ENCODE data around the gene PIGQ. TPM values are rescaled to one million over a fixed set of nuclear protein-coding genes. Genes with fewer than 3 reads are reported as not detected.

The PIGQ gene
- polyA plus RNA-seq, 4 donors = 28.0 to 89.7 (median 50.2) TPM

GRCh38 chr16:533391-534123 is 36.2 kb upstream of the PIGQ start:
- DNase-seq (ENCODE audit: low read depth in 4 of 4, low spot score in 3 of 4) = no peak

DNA sequence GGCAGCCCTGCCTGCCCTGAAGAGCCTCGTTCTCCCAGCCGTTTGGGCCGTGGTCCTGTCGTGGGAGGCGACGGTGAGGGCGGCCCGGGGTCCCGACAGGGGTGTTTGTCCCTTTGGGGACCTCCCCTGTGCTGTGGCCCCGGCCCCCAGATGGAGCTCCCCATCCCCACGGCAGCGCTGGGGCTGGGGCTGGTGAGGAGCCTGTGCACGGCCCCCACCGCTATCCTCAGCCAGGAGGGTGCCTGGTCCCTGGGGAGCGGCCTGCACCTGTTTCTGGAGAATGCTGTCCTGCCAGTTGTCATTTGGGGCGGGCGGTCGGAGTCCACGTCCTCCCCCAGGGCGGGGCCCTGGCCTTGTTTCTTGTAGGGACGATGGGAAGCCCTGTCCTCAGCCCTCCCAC is 35.6 kb upstream of the PIGQ start:
- no peak for DNase-seq (ENCODE audit: low read depth in 4 of 4, low spot score in 3 of 4)

DNA sequence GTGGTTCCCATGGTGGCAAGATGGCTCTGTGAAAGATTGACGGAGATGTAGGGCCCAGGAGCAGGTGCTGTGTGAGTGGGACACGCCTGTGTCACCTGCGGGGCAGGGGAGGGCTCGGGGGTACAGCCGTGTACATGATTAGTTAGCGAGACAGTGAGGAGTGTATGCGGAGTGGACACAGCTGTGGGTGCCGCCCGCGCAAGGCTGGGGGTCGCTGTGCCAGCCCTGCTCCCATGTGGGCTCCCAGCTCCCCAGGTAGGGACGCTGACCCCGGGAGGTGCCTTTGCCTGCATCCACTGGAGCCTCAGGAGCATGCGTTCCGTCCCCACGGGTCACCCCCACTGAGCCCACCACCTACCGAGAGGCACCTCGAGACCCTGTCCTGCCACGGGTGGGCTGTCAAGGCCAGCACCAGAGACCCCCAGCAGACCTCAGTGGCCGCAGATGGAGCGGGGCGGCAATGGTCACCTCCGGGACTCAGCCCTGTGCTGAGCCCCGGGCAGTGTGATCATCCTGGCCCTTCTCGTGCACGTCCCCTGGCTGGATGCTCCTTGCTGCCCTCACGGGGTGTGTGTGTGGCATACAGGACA is 34.8 kb upstream of the PIGQ start:
- no peak for DNase-seq (ENCODE audit: low read depth in 4 of 4, low spot score in 3 of 4)

DNA sequence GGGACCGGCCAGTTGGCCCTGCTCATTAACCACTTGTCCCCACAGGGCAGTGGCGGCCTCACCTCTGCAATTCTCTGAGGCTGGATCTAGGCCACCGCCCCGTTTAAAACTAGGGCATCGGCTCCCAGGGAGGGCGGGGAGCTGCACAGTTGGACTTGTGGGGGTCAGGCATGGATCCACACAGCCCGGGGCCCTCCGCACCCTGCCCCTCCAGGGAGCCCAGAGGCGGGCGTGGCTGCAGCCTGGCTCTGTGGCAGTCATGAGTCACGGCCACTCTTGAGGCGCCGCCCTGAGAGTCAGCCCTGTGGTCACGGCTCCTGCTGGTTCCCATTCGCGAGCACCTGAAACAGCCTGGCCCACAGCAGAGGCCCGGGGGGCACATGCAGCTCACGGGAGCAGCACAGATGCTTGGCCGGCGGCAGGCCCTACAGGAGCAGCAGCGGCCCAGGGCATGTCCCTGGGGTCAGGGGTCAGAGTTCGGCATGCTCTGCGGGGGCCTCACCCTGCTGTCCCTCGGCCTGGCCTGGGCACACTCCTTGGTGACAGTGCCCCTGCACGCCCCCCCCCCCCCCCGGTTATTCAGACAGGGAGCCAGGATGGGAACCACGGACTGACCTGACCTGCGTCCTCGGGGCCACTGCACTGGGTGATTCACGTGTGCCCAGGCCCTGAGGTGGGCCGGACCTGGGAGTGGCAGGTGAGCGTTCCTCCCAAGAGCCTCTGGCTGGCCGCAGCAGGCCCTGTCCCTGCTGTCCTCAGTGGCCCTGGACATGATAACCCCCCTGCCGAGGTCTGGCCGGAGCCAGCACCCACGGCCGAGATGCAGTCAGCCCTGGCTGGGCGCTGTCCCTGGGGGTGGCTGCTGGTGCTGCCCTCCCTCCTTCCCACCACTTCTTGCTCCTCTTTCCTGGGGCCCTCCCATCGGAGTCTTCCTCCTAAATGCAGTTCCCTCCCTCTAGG is 34.0 kb upstream of the PIGQ start:
- DNase-seq (ENCODE audit: low read depth in 4 of 4, low spot score in 3 of 4) = no peak

GRCh38 chr16:536746-537145 is 33.0 kb upstream of the PIGQ start:
- no peak for DNase-seq (ENCODE audit: low read depth in 4 of 4, low spot score in 3 of 4)

DNA sequence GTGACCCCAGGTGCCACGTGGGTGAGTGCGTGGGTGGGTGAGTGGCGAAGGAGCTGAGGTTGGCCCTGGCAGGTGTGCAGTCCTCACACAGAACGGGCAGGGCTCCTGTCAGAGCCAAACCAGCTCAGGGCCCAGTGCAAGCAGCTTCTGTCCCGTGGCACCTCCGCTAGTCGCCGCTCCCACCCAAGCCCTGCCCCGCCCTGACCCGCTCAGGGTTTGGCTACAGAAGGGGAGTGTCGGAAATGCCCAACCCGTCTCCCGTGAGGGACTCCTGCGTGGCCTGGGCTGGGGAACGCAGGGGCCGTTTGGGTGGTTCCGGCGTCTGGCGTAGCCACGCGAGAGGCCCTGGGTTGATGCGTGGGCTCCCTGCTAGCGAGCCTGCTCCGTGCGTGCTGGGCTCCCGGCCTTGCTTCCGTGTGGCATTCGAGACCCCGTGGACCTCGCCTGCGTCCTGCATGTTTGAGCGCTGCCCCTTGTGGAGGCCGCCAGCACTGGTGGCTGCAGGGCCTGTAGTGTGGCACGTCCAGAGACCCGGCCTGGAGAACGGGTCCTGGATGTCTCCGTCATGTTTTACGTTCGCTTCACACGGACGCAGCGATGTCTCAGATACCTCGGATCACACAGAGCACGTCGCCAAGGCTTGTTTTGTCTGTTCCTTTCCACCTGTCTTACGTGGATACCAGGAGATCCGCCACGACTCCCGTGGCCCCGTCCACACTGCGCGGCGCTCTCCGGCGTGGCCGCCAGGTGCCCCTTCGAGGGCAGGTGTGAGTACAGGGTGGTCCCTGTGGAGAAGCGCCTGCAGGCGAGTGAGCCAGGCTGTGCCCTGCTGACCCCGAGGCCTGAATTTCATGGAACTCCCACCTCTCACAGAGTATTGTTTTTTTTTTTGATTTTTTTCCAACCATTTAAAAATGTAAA is 32.1 kb upstream of the PIGQ start:
- no peak for DNase-seq (ENCODE audit: low read depth in 4 of 4, low spot score in 3 of 4)

DNA sequence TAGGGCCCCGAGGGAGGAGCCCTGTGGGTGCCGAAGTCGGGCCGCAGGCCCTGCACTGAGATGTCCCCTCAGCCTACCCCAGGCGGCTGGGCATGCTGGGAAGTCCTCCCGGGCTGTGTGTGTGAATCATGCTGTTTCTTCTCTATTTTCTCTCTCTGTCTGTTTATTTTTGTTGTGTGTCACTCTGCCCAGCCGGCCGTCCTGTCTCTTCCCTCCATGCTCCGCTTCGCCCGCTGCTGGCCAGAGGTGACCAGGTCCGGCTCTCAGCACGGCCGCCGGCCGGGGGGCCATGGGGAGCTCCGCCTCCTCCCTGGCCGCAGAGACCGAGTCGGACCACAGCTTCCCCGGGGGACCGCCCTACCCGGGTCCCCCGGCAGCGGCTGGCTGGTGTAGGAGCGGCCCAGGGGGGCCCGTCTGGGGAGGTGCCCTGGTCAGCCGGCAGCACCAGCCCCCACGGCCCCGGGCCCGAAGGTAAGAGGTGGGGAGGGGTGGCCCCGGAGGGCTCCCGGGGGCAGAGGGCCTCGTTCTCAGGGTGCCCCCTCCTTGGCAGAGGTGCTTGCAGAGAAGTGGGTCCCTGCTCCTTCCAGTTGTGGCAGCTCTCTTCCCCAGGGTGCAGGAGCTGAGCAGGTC is 29.8 kb upstream of the PIGQ start:
- no peak for DNase-seq (ENCODE audit: low read depth in 4 of 4, low spot score in 3 of 4)

GRCh38 chr16:540645-541340 is 29.0 kb upstream of the PIGQ start:
- DNase-seq (ENCODE audit: low read depth in 4 of 4, low spot score in 3 of 4) = no peak

DNA sequence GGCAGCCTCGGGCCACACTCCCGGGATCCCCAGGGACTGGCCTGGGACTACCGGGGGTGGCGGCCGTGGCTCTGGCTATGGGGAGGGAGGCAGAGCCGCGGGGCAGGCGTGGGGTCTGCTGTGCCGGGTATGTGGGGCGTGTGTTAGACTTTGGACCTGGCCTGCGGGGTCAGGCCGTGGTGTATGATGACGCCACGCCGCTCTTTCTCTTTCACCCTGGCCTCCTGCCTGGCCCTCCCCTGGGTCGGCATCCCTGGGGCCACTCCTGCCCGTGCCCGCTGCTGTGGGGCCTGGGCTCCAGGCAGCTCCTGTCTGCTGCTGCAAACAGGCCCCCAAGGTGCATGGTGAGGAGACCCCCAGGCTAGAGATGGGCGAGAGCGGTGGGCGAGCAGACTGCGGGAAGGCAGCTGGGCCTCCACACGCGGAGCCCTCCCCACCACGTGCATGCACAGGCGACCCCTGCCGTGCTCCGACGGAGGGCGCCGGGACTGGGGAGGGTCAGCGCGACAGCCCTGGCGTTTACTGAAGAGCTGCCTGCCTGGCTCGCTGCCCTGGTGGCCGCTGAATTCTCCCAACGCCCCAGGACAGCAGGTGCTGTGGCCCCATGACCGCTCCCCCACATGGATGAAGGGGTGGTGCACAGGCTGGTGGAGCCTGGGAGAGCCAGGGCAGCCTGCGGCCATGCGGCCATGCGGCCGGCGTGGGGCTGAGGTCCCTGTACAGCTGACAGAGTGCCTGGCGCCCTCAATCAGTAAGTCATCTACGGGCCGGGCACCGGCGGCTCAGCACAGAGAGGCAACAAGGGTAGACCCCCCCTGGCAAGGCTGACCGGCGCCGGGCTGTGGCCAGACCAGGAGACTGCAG is 26.2 kb upstream of the PIGQ start:
- DNase-seq (ENCODE audit: low read depth in 4 of 4, low spot score in 3 of 4) = no peak

GRCh38 chr16:544517-544916 is 25.3 kb upstream of the PIGQ start:
- DNase-seq (ENCODE audit: low read depth in 4 of 4, low spot score in 3 of 4) = no peak

DNA sequence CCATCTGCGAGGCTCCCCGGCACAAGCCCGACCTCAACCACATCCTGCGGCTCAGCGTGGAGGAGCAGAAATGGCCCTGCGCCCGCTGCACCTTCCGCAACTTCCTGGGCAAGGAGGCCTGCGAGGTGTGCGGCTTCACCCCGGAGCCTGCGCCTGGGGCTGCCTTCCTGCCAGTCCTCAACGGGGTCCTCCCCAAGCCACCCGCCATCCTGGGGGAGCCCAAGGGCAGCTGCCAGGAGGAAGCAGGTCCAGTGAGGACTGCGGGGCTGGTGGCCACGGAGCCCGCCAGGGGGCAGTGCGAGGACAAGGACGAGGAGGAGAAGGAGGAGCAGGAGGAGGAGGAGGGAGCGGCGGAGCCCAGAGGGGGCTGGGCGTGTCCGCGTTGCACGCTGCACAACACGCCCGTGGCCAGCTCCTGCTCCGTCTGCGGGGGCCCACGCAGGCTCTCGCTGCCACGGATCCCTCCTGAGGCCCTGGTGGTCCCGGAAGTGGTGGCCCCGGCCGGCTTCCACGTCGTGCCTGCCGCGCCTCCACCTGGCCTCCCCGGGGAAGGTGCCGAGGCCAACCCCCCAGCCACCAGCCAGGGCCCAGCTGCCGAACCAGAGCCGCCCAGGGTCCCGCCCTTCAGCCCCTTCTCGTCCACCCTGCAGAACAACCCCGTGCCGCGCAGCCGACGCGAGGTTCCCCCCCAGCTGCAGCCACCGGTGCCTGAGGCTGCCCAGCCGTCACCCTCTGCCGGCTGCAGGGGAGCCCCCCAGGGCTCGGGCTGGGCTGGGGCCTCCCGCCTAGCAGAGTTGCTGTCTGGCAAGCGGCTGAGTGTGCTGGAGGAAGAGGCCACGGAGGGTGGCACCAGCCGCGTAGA is 22.6 kb upstream of the PIGQ start:
- DNase-seq (ENCODE audit: low read depth in 4 of 4, low spot score in 3 of 4) = no peak

- DNase-seq (ENCODE audit: low read depth in 4 of 4, low spot score in 3 of 4) = no peak
These were observed 21.2 kb upstream of the PIGQ start for GRCh38 chr16:548586-548985.

DNA sequence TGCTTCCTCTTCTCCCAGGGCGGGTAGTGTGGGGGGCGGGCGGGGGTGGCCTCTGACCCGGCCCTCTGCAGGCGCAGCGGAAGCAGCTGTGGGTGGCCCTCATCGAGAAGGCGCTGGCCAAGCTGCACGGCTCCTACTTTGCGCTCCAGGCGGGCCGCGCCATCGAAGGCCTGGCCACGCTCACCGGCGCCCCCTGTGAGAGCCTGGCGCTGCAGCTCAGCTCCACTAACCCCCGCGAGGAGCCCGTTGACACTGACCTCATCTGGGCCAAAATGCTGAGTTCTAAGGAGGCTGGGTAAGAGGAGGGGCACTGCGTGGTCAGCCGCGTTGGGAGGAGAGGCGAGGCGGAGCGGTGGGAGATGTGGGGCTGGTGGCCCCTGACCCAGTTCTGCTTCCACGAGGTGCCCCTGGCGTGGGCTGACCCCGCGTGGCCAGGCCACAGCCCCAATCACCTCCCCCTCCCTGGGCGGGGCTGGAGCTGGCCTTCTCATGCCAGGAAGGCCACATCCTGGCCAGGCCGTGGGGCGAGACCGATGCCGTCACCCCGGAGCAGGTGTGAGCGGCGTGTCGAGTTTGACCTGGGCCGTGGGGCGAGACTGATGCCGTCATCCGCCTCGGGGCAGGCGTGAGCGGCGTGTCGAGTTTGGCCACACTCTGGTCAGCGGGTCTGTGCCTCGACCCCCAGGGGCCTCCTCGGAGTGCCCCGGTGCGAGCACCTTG is 20.1 kb upstream of the PIGQ start:
- no peak for DNase-seq (ENCODE audit: low read depth in 4 of 4, low spot score in 3 of 4)

DNA sequence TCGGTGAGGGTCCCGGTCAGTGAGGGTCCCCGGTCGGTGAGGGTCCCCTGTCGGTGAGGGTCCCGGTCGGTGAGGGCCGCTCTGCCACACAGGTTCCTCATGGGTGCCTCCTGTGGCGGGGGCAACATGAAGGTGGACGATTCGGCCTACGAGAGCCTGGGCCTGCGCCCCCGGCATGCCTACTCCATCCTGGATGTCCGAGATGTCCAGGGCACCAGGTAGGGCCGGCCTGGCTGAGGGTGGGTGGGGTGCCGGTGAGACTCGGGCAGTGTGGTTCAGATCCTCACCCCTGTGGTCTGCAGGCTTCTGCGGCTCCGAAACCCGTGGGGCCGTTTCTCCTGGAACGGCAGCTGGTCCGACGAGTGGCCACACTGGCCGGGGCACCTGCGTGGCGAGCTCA is 18.6 kb upstream of the PIGQ start:
- DNase-seq (ENCODE audit: low read depth in 4 of 4, low spot score in 3 of 4) = no peak

DNA sequence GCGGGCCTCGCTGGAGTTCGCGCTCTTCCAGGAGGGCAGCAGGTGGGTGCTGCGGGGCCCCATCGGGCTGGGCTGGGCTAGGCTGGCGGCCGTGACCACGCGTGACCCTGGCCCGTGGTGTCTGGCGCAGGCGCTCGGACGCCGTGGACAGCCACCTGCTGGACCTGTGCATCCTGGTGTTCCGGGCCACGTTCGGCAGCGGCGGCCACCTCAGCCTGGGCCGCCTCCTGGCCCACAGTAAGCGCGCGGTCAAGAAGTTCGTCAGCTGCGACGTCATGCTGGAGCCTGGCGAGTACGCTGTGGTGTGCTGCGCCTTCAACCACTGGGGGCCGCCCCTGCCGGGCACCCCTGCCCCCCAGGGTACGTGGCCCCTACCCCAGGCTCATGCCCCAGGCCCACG is 17.6 kb upstream of the PIGQ start:
- no peak for DNase-seq (ENCODE audit: low read depth in 4 of 4, low spot score in 3 of 4)

- no peak for DNase-seq (ENCODE audit: low read depth in 4 of 4, low spot score in 3 of 4)
These were observed 16.0 kb upstream of the PIGQ start for GRCh38 chr16:553601-554296.

Measured in left renal pelvis (tissue), 4 donors.